Measurements from ENCODE around the gene EPHA1.

GRCh38 chr7:143452495-143452894 lies 43.8 kb upstream of the EPHA1 start:
- TF ChIP-seq CTCF (IDR thresholded peaks at IDR 0.05), result no peak
- TF ChIP-seq POLR2A (IDR thresholded peaks at IDR 0.05), result no peak
